ENCODE results near the gene GOLGA5.

The GOLGA5 gene

DNA sequence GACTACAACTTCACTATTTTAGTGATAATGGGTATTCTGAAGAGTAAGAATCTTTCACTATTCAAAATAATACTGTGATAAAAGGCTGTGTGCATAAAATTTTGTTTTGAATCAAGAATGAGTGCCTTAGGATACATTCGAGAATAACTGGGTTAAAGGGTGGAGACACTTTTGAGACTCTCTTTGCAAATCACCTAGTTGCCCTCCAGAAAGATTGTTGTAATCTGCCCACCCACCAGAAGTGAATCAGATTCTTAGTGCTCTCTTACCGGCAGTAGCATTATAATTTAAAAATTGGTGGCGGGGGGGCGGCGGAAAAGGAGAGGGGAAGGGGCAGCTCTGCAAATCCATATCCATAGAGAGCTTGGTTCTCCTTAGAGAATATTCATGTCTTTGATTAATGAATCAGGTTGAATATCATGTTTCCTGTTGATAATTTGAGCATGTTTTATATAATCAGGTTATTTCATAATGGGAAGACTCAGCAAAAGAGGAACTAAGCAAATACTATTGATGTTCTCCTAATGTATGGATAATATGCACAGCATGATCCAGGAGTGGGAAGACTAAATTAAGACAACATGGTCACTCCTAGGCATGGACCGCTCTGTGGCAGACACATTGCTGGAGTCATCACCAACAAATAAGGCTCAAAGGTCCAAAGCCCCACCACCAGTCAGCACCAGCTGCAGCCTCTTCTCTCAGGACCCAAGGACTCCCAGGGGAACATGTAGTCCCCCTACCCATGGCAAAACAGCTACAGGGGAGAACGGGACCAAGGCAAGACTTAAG lies 66.1 kb downstream of the GOLGA5 start:
- TF ChIP-seq, protein P1, sequence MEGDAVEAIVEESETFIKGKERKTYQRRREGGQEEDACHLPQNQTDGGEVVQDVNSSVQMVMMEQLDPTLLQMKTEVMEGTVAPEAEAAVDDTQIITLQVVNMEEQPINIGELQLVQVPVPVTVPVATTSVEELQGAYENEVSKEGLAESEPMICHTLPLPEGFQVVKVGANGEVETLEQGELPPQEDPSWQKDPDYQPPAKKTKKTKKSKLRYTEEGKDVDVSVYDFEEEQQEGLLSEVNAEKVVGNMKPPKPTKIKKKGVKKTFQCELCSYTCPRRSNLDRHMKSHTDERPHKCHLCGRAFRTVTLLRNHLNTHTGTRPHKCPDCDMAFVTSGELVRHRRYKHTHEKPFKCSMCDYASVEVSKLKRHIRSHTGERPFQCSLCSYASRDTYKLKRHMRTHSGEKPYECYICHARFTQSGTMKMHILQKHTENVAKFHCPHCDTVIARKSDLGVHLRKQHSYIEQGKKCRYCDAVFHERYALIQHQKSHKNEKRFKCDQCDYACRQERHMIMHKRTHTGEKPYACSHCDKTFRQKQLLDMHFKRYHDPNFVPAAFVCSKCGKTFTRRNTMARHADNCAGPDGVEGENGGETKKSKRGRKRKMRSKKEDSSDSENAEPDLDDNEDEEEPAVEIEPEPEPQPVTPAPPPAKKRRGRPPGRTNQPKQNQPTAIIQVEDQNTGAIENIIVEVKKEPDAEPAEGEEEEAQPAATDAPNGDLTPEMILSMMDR (IDR thresholded peaks at IDR 0.05; ENCODE audit: low read depth, low read length): no peak
- Histone ChIP-seq H3K4me3 (ENCODE audit: low read depth, low read length) (no peak overlapping the region), H3K27me3 (no peaks in the 10 kb centered on the region), H3K9me3 (no peaks in the 10 kb centered on the region; the same call in 1 of the 2 replicates), H3K36me3 (no peaks in the 10 kb centered on the region), H3K4me1 (no peaks in the 10 kb centered on the region; the same call in 1 of the 2 replicates)
- no peak for DNase-seq

DNA sequence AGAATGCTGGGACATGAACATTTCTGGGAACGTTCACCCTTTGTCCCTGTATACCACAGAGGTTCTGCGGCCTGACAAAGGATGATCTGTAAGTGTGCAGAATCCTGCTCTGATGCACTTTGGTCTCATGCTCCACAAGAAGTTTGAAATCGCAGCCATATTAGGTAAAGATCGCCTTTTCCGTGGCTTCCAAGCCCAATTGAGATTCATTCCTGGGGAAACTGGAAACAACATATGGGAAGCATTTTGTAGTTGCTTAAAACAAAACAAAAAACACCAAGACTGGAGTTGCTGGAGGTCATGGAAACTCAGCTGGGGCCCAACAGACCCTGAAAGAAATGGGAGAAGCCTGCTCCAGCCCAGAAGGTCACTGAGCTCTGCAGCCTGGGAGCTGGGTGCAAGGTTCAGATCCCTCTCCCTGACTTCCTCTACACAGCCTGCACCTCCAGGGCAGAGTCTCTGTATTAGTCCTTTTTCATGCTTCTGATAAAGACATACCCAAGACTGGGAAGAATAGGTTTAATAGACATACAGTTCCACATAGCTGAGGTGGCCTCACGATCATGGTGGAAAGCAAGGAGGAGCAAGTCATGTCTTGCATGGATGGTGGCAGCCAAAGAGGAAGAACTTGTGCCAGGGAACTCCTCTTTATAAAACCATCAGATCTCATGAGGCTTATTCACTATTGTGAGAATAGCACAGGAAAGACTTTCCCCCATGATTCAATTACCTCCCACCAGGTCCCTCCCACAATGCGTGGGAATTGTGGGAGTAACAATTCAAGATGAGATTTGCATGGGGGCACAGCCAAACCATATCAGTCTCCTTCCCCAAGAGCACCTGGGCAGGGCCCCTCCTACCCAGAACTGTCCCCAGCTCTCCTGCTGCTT lies 68.0 kb downstream of the GOLGA5 start:
- no peaks in the 10 kb centered on the region for H3K36me3 ChIP-seq
- DNase-seq: no peak
- no peaks in the 10 kb centered on the region; the same call in 1 of the 2 replicates for H3K9me3 ChIP-seq
- H3K27me3 ChIP-seq: no peaks in the 10 kb centered on the region
- H3K4me3 ChIP-seq (ENCODE audit: low read depth, low read length): no peak overlapping the region
- peaks cover 3% of the 10 kb centered on the region for H3K4me1 ChIP-seq
- TF ChIP-seq, protein P1 (IDR thresholded peaks at IDR 0.05; ENCODE audit: low read depth, low read length): no peak

DNA sequence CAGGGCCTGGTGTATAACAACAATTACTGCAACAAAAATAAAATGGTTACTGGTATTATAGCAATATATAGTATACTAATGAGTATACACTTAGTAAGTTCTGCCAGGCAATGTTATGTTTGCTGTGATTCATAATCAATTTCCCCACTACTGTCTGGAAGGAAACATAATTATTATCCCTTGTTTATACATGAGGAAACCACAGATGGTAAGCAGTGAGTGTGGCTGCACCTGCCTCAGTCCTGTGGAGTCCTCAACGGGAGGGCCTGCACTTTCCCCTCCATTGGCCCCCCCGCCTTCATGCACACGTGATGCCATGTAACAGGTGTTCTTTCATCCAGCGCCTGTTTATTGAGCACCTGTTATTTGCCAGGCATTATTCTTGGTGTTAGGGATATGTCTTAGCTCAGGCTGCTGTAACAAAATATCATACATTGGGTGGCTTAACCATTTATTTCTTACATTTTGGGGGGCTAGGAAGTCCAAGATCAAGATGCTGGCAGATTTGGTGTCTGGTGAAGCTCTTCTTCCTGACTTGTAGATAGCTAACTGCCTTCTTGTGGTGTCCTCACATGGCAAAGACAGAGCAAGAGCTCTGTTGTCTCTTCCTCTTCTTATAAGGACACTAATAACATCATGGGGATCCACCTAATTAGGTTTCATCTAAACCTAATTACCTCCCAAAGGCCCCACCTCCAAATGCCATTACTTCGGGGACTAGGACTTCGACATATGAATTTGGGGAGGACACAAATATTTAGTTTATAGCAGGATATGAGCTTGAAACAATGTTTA lies 69.4 kb downstream of the GOLGA5 start:
- H3K9me3 ChIP-seq: no peaks in the 10 kb centered on the region; the same call in 1 of the 2 replicates
- H3K4me1 ChIP-seq: peaks cover 11% of the 10 kb centered on the region
- no peak overlapping the region for H3K4me3 ChIP-seq (ENCODE audit: low read depth, low read length)
- no peaks in the 10 kb centered on the region for H3K36me3 ChIP-seq
- DNase-seq: no peak
- TF ChIP-seq, protein P1 (IDR thresholded peaks at IDR 0.05; ENCODE audit: low read depth, low read length): no peak
- no peaks in the 10 kb centered on the region for H3K27me3 ChIP-seq

DNA sequence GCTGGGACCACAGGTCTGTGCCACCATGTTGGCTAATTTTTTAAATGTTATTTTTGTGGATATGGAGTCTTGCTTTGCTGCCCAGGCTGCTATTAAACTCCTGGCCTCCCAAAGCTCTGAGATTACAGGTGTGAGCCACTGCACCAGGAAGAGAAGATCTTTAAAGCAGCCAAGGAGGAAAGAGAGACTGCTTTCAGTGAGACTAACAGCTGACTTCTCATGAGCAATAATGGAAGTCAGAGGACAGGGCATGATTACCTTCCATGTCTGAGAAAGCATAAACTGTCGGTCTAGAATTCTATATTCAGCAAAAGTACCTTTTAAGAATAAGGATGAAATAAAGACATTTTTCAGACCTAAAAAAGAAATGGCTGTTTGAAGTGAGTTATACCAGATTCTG lies 71.6 kb downstream of the GOLGA5 start:
- H3K4me1 ChIP-seq: peaks cover 11% of the 10 kb centered on the region

DNA sequence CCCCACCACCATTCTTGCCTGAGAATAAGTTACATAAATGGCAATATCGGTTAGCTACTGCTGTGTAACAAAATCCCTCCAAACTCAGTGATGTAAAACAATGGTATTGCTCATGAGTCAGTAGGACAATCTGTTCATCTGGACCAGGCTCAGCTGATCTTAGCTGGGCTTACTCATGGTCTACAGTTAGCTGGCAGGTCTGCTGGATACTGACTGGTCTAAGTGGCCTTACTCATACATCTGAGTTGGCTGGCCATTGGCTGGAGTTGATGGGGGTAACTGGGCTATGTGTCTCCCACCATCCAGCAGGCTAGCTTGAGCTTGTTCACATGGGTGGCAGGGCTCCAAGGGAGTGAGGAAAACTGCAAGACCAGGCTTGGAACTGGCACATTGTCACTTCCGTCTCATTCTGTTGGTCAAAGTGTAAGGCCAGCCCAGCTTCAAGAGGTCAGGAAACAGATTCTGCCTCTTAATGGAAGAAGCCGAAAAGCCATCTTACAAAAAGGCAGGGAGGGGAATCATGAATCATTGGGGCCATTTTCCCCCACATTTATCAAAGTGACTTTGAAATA lies 72.2 kb downstream of the GOLGA5 start:
- no peaks in the 10 kb centered on the region for H3K36me3 ChIP-seq
- no peak for DNase-seq
- H3K4me1 ChIP-seq: peaks cover 11% of the 10 kb centered on the region
- H3K4me3 ChIP-seq (ENCODE audit: low read depth, low read length): no peak overlapping the region
- TF ChIP-seq, protein P1 (IDR thresholded peaks at IDR 0.05; ENCODE audit: low read depth, low read length): no peak
- H3K9me3 ChIP-seq: no peaks in the 10 kb centered on the region; the same call in 1 of the 2 replicates
- H3K27me3 ChIP-seq: no peaks in the 10 kb centered on the region

More for the DNA sequence above, 71.6 kb downstream of the GOLGA5 start:
- no peak for DNase-seq
- TF ChIP-seq, protein P1 (IDR thresholded peaks at IDR 0.05; ENCODE audit: low read depth, low read length): no peak
- H3K9me3 ChIP-seq: no peaks in the 10 kb centered on the region; the same call in 1 of the 2 replicates
- no peak overlapping the region for H3K4me3 ChIP-seq (ENCODE audit: low read depth, low read length)
- no peaks in the 10 kb centered on the region for H3K27me3 ChIP-seq
- H3K36me3 ChIP-seq: no peaks in the 10 kb centered on the region
